Mesenchymal stem cell (in vitro differentiated cells and primary cell): ENCODE data around the gene PDILT.

ENCODE experiments used
- DNase-seq: peaks from one replicate; pipeline ENCODE4 v3.0.0-alpha.2; 2013
- H2AFZ ChIP-seq: one replicate; pipeline ENCODE4 v1.6.1; 2013; ENCODE audit warnings: low read depth, mild to moderate bottlenecking, control low read depth, inconsistent platforms, low read length, moderate library complexity
- H2AK5ac ChIP-seq: 2 replicates; pipeline ENCODE4 v1.6.1; 2013; ENCODE audit warnings: low read length, moderate library complexity, mild to moderate bottlenecking, inconsistent platforms; ENCODE audit not compliant: severe bottlenecking
- H2BK120ac ChIP-seq: one replicate; pipeline ENCODE4 v1.6.1; 2013; ENCODE audit warnings: low read depth, mild to moderate bottlenecking, inconsistent platforms, low read length, moderate library complexity
- H2BK12ac ChIP-seq, 2 experiments: one replicate each; pipeline ENCODE4 v1.6.1; 2013; ENCODE audit warnings: inconsistent platforms in 2 of 2, low read length in 2 of 2, mild to moderate bottlenecking in 2 of 2, moderate library complexity in 2 of 2, control low read depth in 1 of 2
- H2BK15ac ChIP-seq: one replicate; pipeline ENCODE4 v1.6.1; 2013; ENCODE audit warnings: mild to moderate bottlenecking, low read depth, inconsistent platforms; ENCODE audit not compliant: poor library complexity, severe bottlenecking
- H2BK5ac ChIP-seq: 2 replicates; pipeline ENCODE4 v1.6.1; 2013; ENCODE audit warnings: low read depth, mild to moderate bottlenecking, low read length, control low read depth, inconsistent platforms; ENCODE audit not compliant: poor library complexity, severe bottlenecking
- H3K14ac ChIP-seq, 2 experiments: one replicate each; pipeline ENCODE4 v1.6.1; 2013; ENCODE audit warnings: inconsistent platforms in 2 of 2, low read length in 2 of 2, control low read depth in 1 of 2, mild to moderate bottlenecking in 1 of 2, moderate library complexity in 1 of 2
- H3K18ac ChIP-seq, 2 experiments: one replicate each; pipeline ENCODE4 v1.6.1; 2013; ENCODE audit warnings: inconsistent platforms in 2 of 2, low read length in 2 of 2, control low read depth in 1 of 2, low read depth in 1 of 2, mild to moderate bottlenecking in 1 of 2
- H3K23ac ChIP-seq, 2 experiments: one replicate each; pipeline ENCODE4 v1.6.1; 2013; ENCODE audit warnings: inconsistent platforms in 2 of 2, low read length in 2 of 2, mild to moderate bottlenecking in 2 of 2, moderate library complexity in 2 of 2, control low read depth in 1 of 2
- H3K27ac ChIP-seq: 2 replicates; pipeline ENCODE4 v1.5.1; 2013; ENCODE audit warnings: mild to moderate bottlenecking, moderate library complexity, low read length, control low read depth, inconsistent platforms; ENCODE audit not compliant: poor library complexity, severe bottlenecking
- H3K27me3 ChIP-seq, 2 experiments: 2 replicates each; pipeline versions ENCODE4 v1.6.1 to v1.7.0; 2013; ENCODE audit warnings: low read length in 2 of 2, mild to moderate bottlenecking in 2 of 2, moderate library complexity in 2 of 2, control low read depth in 1 of 2, inconsistent platforms in 1 of 2; ENCODE audit not compliant: control insufficient read depth in 1 of 2, insufficient read depth in 1 of 2
- H3K36me3 ChIP-seq, 2 experiments: 2 replicates each; pipeline versions ENCODE4 v1.6.1 to v1.7.0; 2013; ENCODE audit warnings: low read length in 2 of 2, control low read depth in 1 of 2, inconsistent platforms in 1 of 2, low read depth in 1 of 2, mild to moderate bottlenecking in 1 of 2; ENCODE audit not compliant: insufficient read depth in 2 of 2, control insufficient read depth in 1 of 2
- H3K4ac ChIP-seq, 2 experiments: one replicate each; pipeline ENCODE4 v1.6.1; 2013; ENCODE audit warnings: inconsistent platforms in 2 of 2, low read length in 2 of 2, mild to moderate bottlenecking in 2 of 2, moderate library complexity in 2 of 2, control low read depth in 1 of 2, low read depth in 1 of 2
- H3K4me1 ChIP-seq: 2 replicates; pipeline ENCODE4 v1.6.1; 2013; ENCODE audit warnings: low read depth, low read length, control low read depth; ENCODE audit not compliant: control insufficient read depth, insufficient read depth
- H3K4me2 ChIP-seq: 2 replicates; pipeline ENCODE4 v1.6.1; 2013; ENCODE audit warnings: low read length, mild to moderate bottlenecking, inconsistent platforms; ENCODE audit not compliant: poor library complexity, severe bottlenecking
- H3K4me3 ChIP-seq, 2 experiments: 2 replicates each; pipeline versions ENCODE4 v1.5.1 to v1.7.0; 2013; ENCODE audit warnings: low read length in 2 of 2, mild to moderate bottlenecking in 2 of 2, control low read depth in 1 of 2, low read depth in 1 of 2; ENCODE audit not compliant: insufficient read depth in 1 of 2
- H3K79me1 ChIP-seq: replicated peaks from 2 replicates; pipeline ENCODE4 v1.6.1; 2013; ENCODE audit warnings: mild to moderate bottlenecking, control low read depth, low read length, inconsistent platforms; ENCODE audit not compliant: poor library complexity, severe bottlenecking
- H3K9ac ChIP-seq: 2 replicates; pipeline ENCODE4 v1.7.0; 2013; ENCODE audit warnings: mild to moderate bottlenecking, low read length, moderate library complexity
- H3K9me3 ChIP-seq: 2 replicates; pipeline ENCODE4 v1.7.0; 2013; ENCODE audit warnings: mild to moderate bottlenecking, low read length; ENCODE audit not compliant: control insufficient read depth
- H4K8ac ChIP-seq: one replicate; pipeline ENCODE4 v1.6.1; 2013; ENCODE audit warnings: inconsistent platforms, mild to moderate bottlenecking, low read length, moderate library complexity
- H4K91ac ChIP-seq: one replicate; pipeline ENCODE4 v1.6.1; 2013; ENCODE audit warnings: mild to moderate bottlenecking, low read length, inconsistent platforms
- WGBS: methylation state at CpG from one replicate; pipeline ENCODE4 v1.1.7; 2013; ENCODE audit warnings: mixed read lengths; 5-methylcytosine and 5-hydroxymethylcytosine counted together

PDILT gene

DNA sequence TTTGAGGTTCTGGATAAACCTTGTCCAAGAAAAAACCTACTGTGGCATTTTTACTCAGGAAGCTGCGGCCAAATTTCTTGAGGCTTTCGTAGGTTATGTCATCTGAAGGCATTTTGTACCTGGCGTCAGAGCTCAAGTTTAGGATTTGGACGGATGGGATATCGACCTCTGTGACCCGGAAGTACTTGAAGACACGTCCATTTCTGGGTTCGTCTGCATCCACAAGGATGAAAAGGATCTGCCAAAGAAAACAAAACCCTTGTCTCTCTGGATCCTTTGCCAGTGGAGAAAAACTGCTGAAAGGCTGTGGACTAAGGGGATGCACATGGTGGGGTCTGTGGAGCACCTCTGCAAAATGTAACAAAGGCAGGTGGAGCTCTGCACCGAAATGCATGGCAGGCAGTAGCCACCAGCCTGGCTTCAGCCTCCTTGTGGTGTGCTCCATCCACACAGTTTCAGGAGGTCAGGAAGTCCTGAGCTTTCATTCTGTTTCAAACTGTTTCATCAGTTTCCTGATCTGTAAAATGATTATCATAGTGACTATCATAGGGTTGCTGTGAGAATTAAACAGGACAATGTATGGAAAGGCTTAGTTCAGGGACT, 35.0 kb downstream of the PDILT start:
- Histone ChIP-seq H3K4me3 (no peak overlapping the region), H3K27ac (no peak overlapping the region), H2AK5ac (no peak overlapping the region), H3K4me2 (no peak overlapping the region), H2BK120ac (no peak overlapping the region), H3K9me3 (no peaks in the 10 kb centered on the region), H4K8ac (no peak overlapping the region), H3K18ac (no peak overlapping the region), H3K4me1 (no peaks in the 10 kb centered on the region), H3K9ac (no peak overlapping the region), H3K27me3 (peaks cover 0 to 18% of the 10 kb centered on the region in 2 experiments), H2BK15ac (no peak overlapping the region), H3K79me1 (no peaks in the 10 kb centered on the region), H4K91ac (no peak overlapping the region), H2BK12ac (no peak overlapping the region), H2BK5ac (no peak overlapping the region), H3K36me3 (no peaks in the 10 kb centered on the region), H3K14ac (no peak overlapping the region), H3K4ac (no peak overlapping the region), H3K23ac (no peak overlapping the region), H2AFZ (no peak overlapping the region)
- WGBS = 77% methylated on average over 9 of the region's 9 CpGs
- no peak for DNase-seq

DNA sequence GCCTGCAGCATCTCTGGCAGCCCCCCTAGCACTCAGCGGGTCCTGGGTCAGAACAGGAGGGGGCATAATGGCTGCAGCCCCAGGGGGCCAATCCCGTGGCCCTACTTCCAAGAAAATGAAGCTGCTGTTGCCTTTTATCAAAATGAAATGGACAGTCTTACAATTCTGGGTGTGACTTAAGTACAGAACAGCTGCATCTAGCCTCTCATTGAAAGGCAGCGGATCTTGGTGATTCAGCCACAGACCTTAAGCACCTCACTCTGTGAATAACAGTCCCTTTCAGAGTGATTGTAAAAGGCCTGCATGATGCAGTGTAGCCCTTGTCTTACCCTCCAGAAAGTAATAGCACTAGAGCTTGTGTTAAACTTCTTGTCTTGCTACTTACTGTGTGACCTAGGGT, 40.5 kb downstream of the PDILT start:
- H2AK5ac ChIP-seq = no peak overlapping the region
- H3K27ac ChIP-seq = no peak overlapping the region
- no peak overlapping the region for H3K18ac ChIP-seq
- no peaks in the 10 kb centered on the region for H3K36me3 ChIP-seq
- H2BK15ac ChIP-seq = no peak overlapping the region
- no peak overlapping the region for H3K23ac ChIP-seq
- no peak overlapping the region for H2BK12ac ChIP-seq
- no peak overlapping the region for H4K8ac ChIP-seq
- H3K9me3 ChIP-seq = no peaks in the 10 kb centered on the region
- no peaks in the 10 kb centered on the region for H3K79me1 ChIP-seq
- H3K14ac ChIP-seq = no peak overlapping the region
- H3K9ac ChIP-seq = no peak overlapping the region
- H2AFZ ChIP-seq = no peak overlapping the region
- 66% methylated on average over 3 of the region's 3 CpGs for WGBS
- H3K4ac ChIP-seq = no peak overlapping the region
- H4K91ac ChIP-seq = no peak overlapping the region
- H2BK120ac ChIP-seq = no peak overlapping the region
- H3K4me2 ChIP-seq = no peak overlapping the region
- H3K27me3 ChIP-seq = peaks cover 0 to 5% of the 10 kb centered on the region in 2 experiments
- H3K4me3 ChIP-seq = no peak overlapping the region
- H3K4me1 ChIP-seq = no peaks in the 10 kb centered on the region
- H2BK5ac ChIP-seq = no peak overlapping the region
- DNase-seq = no peak

DNA sequence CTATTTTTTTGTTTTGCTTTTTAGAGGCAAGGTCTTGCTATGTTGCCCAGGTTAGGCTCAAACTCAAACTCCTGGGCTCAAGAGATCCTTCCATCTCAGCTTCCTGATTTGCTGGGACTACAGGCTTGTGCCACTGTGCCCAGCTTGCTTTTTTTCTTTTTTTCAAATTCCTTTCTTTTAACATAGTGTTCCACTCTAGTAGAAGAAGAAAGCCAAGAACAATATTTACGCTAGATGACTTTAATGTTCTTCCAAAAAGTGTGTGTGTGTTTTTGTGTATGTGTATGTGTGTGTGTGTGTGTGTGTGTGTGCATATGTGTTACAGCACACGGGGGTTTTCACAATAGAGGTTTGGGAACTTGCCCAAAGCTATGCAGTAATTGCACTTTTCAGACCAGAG, 41.3 kb downstream of the PDILT start:
- Histone ChIP-seq H2AFZ (no peak overlapping the region), H3K4ac (no peak overlapping the region), H3K4me2 (no peak overlapping the region), H2AK5ac (no peak overlapping the region), H3K14ac (no peak overlapping the region), H3K9ac (no peak overlapping the region), H3K36me3 (no peaks in the 10 kb centered on the region), H4K91ac (no peak overlapping the region), H3K27me3 (peaks cover 0 to 6% of the 10 kb centered on the region in 2 experiments), H2BK15ac (no peak overlapping the region), H3K9me3 (no peaks in the 10 kb centered on the region), H3K23ac (no peak overlapping the region), H3K79me1 (no peaks in the 10 kb centered on the region), H2BK120ac (no peak overlapping the region), H3K18ac (no peak overlapping the region), H2BK5ac (no peak overlapping the region), H3K27ac (no peak overlapping the region), H3K4me1 (no peaks in the 10 kb centered on the region), H2BK12ac (no peak overlapping the region), H4K8ac (no peak overlapping the region), H3K4me3 (no peak overlapping the region)
- 91% methylated on average over 2 of the region's 2 CpGs for WGBS
- DNase-seq = no peak

DNA sequence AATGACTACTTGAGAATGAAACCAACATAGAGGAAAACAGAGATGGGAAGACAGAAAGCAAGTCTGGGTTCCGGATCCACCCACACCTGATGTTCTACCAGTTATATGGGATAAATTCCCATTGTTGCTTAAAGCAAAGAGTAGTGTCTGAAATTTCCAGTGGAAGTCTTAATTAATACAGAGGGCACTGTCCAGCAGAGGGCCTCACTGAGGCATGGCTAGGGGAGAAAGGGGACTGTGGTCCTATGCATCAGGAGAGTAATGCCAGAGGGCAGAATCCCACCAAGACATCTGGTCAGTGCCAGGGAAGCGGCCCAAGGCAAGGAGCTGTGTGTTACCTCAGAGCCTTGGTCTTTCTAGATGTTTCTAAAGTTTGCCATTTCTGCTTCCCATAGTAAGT, 44.5 kb downstream of the PDILT start:
- Histone ChIP-seq H2AK5ac (no peak overlapping the region), H3K23ac (no peak overlapping the region), H2BK12ac (no peak overlapping the region), H2AFZ (no peak overlapping the region), H3K14ac (no peak overlapping the region), H3K27ac (no peak overlapping the region), H3K4ac (no peak overlapping the region), H2BK120ac (no peak overlapping the region), H3K4me3 (no peak overlapping the region), H4K8ac (no peak overlapping the region), H3K9ac (no peak overlapping the region), H3K36me3 (no peaks in the 10 kb centered on the region), H3K79me1 (no peaks in the 10 kb centered on the region), H3K4me2 (no peak overlapping the region), H3K4me1 (no peaks in the 10 kb centered on the region), H2BK15ac (no peak overlapping the region), H3K9me3 (no peaks in the 10 kb centered on the region), H4K91ac (no peak overlapping the region), H3K18ac (no peak overlapping the region), H2BK5ac (no peak overlapping the region), H3K27me3 (peaks cover 0 to 13% of the 10 kb centered on the region in 2 experiments)
- no peak for DNase-seq
- WGBS = 48% methylated on average over 2 of the region's 2 CpGs
